Stimulated activated CD8-positive, alpha-beta memory T cell treated with anti-CD3 and anti-CD28 coated beads, Interleukin-12 subunit alpha, Interleukin-12 subunit beta, amount 100 ng/mL, for 24 hours (primary cell): ENCODE measurements around the gene AP3S2.
"Not testable (repeated sequence)": the region's sequence is repeated elsewhere in the genome, so short reads cannot be mapped to it uniquely, and the experiment has no call there.

ENCODE experiments used
- DNase-seq: peaks from one replicate; pipeline ENCODE4 v3.0.0-alpha.2; 2020; ENCODE audit errors: extremely low read depth

Gene AP3S2

DNA sequence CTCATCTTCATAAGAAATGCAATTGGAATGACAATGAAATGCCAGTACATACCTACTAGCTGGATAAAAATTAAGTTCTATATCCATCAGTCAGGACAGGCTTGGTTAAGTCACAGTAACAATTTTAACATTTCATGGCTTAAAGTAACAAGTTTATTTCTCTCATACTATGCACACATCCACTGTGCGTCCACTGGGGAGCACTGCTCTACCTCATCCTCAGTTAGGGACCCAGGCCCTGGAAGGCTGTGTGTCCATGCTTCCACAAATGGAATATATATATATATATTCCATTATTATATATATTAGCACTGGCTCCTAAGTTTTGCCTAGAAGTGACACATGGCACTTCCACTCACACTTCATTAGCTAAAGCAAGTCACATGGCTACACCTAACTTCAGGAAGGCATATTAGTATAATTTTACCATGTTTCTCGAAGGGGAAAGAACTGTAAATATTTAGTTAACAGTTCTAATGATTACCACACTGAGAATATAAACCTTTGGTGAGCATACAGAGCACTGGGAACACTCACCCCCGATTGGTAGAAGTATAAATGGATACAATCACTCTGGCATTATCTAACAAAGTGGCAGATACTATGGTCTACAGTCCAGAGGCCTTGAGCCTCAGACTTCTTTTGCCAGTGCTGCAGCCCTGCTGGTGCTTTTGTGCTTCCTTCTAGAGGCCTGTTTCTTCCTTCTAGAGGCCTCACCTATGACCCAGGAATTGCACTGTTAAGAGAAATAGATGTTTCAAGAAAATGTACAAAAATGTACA lies 28.6 kb downstream of the AP3S2 start:
- DNase-seq: no peak

DNA sequence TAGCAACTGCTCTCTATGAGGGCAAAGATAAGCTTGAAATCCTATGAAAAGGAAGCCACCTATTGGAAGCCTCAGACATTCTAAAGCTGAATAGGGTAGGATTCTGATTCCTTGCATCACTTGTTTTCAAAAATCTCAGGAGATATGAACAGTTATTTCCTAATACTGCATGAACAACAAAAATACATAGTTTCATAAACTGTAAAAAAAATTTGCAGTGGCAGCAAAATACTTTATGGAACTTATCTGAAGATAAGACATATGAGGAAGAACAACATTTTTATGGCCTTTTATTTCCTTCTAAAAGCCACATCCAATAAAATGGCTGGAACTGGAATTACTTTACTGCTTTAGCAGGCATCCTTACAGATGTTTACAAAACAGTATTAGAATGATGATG lies 29.9 kb downstream of the AP3S2 start:
- DNase-seq: no peak

DNA sequence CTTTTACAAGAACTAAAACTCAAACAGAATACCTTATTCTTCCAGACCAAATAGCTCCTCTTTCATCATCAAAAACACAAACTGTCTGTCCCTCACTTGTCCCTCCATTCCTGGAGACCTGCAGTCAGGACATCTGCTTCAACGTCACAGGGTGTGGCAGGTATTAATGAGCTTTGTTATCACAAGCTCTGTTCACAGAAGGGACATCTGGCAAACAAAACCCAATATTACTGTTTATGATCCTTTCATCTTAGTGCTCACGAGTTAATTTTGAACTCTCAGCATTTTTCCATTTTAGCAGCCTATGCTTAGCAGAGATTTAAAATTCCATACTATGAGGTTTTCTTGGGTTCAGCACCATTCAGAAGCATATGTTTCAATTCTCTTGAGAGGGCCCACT lies 32.9 kb downstream of the AP3S2 start:
- no peak for DNase-seq

DNA sequence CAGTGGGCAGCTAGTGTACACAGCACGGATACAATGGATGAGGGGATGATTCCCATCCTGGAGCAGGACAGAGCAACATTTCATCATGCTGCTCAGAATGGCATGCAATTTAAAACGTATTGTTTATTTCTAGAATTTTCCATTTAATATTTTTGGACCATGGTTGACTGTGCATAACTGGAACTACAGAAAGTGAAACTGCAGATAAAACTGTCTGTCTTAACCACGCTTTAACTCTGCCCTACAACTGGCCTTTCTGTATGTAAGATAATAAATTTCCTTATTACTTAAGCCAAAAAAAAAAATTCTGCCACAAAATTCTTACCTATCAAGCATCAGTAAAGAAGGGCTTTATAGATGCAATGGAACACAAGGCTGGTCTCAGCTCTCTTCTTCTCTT lies 33.4 kb downstream of the AP3S2 start:
- DNase-seq: no peak

DNA sequence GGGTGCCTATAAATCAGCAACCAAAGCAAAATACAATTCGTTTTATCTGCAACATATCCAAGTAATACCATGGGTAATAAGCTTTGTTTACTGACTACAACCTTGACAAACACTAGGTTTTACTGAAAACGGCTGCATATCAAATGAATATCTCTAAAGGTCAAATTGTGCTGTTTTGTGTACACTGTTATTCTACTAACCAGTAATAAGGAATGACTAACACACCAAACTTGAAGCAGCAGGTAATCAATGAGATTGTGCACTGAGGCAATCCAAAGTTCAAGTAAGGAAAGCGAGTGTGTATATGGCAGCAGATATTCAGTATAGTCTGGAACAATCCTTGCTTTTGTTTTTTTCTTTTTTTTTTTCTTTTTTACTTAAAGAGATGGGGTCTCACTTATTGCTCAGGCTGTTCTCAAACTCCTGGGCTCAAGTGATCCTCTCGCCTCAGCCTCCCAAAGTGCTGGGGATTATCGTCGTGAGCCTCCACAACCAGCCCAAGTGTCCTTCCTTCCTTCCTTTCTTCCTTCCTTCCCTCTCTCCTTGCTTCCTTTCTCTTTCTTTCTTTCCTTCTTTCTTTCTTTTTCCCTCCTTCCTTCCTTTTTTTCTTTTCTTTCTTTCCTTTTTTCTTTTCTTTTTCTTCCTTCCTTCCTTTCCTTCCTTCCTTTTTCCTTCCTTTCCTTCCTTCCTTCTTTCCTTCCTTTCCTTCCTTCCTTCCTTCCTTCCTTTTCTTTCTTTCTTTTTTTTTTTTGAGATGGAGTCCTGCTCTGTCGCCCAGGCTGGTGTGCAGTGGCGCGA lies 34.9 kb downstream of the AP3S2 start:
- no peak for DNase-seq

DNA sequence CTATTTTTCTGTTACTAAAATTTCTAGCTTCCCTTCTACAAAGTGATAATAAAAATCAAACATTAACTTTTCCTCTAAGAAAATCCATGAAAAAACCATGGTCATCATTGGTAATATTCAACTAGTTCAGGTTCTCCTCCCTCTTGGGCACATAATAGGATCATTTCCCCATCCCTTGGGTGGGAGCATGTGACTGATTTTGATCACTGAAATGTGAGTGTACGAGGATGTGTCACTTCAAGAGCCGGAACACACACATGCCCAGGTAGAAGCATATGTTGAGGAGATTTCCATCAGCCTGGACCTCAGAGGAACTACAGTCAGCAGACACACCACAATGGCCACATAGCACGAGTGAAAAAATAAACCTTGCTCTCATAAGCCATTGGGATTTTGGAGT lies 36.1 kb downstream of the AP3S2 start:
- no peak for DNase-seq

DNA sequence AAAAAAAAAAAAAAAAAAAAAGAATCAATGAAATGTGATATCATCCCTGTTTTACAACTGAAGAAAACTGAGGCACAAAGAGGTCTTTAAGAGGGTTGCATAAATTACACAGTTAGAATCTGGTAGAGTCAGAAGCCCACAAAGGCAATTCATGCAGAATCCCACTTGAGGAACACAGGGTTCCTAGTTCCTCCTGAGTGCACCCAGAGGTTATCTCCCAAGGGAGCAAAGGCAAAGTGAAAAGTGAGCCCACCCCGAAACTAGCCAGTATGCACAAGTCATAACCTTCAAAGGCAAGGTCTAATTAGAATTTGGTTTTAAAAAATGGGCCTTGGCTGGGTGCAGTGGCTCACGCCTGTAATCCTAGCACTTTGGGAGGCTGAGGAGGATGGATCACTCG lies 37.8 kb downstream of the AP3S2 start:
- no peak for DNase-seq

DNA sequence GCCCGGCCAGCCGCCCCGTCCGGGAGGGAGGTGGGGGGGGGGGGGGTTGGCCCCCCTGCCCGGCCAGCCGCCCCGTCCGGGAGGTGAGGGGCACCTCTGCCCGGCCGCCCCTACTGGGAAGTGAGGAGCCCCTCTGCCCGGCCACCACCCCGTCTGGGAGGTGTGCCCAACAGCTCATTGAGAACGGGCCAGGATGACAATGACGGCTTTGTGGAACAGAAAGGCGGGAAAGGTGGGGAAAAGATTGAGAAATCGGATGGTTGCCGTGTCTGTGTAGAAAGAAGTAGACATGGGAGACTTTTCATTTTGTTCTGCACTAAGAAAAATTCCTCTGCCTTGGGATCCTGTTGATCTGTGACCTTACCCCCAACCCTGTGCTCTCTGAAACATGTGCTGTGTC lies 38.9 kb downstream of the AP3S2 start:
- DNase-seq: not testable (repeated sequence)

DNA sequence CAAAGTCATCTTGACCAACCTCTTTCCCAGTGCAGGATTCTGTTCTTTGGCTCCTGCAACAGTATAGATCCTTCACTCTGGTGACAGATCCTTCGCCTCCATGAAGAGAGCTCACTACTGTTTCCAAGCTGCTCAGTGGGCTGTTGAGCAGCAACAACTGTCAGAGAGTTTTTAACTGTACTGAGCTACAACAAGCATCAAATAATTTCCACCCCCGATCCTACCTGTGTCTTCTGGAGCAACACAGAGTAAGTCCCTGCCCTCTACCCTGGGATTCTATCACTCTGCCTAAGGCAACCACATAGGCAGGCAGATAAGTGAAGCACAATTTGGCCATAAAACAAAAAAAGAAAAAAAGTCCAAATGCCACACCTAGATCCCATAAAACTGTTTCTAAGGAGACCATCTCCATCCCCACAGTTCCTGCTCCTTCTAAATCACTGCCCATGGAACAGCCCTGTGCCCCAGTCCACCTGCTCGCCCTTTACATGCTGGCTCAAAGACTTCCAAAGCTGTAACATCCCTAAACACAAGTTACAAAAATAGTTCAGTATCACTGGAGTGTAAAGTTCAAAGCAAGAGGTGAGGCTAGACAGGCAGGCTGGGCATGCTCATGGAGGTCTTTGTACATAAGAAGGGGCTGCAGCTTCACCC lies 41.3 kb downstream of the AP3S2 start:
- no peak for DNase-seq

DNA sequence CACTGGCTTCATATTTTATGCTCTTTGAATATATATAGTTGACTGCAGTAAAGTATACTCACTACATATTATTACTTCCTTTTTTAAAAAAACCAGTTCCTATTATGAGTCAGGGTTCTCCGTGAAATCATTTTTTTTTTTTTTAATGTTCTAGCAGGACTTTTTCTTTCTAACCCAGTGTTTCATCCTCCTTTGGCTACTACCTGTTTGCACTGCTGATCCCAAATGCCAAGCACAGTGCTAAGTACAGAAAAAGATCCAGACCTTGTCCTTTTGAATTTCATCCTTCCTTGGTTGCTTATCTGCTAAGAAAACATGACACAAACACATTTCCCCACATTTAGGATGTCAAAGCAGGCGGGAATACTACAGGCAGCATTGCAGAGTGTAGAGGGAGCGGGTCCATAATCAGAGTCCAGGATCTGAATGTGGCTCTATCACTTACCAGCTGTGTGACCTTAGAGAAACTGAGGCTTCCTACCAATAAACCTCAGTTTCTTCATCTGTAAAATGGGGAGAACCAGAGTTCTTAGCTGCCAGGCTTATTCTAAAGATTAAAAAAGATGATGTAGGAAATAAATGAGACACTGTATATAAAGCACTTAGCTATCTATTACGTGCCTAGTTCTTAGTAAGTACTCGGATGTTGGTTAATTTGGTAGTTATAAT lies 42.0 kb downstream of the AP3S2 start:
- no peak for DNase-seq

DNA sequence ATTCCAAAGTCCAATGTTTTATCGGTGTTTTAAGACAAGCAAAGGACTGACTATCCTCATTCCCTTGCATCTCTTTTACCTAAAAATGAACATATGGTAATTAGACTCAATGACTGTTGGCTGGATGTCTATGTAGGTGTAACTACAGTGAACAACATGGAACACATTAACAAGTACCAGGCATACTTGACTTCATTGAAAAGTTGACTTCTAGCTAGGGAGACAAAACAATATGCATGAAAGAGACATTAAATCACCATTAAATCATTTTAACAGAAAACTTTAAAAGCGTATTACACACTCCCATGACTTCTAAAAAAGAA lies 44.9 kb downstream of the AP3S2 start:
- DNase-seq: no peak

DNA sequence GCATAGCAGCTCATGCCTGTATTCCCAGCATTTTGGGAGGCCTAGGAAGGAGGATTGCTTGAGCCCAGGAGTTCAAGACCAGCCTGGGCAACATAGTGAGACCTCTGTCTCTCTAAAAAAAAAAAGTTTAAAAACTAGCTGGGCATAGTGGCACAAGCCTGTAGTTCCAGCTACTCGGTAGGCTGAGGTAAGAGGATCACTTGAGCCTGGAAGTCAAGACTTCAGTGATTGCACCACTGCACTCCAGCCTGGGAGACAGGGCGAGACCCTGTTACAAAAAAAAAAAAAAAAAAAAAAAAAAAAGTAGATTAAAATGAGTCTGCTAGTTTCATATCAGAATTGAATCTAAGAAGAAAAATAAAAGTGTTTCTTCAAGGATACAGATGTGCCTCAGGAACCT lies 46.7 kb downstream of the AP3S2 start:
- DNase-seq: no peak

DNA sequence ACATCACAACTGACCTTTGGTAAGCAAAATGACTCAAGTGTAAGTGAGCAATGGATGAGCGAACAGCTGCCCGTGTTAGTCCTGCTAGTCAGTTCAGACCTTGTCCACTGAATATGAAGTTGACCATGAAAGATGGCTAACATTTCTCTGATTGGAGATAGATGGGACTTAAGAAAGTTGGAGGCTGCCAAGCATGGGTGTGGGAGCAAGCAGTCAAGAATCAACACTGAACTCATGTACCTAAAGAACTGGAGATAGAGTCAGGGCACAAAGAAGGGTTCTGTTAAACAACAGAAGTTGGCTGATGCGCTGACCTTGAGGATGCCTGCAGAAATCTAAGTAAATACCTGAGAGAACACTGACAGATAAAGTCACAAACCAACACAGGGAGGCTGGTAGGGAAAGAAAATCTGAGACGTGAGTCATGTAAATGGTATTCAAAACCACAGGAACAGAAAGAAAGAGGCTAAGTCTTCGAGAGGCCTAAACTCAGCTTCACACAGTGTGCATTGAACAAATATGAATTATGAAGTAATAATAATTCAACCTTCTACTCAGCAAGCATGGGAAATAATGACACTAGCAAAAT lies 48.4 kb downstream of the AP3S2 start:
- no peak for DNase-seq

DNA sequence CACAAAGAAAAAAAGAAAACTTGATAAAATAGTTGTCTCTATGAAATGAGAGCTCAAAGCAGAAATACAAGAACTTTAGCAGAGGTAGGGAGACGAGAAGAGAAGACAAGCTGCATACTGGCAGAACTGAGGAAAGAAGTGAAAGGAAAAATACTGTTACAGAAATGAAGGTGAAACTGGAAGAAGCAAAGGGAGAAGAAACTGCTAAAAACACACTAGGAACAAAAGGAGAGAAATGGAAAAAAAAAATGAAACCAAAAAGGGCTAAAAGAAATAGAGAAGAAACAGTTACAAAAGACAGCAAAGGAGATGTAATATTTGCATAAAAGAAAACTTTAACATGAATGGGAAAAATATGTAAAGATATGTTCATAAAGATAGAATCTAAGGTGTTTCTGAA lies 51.8 kb downstream of the AP3S2 start:
- DNase-seq: no peak

DNA sequence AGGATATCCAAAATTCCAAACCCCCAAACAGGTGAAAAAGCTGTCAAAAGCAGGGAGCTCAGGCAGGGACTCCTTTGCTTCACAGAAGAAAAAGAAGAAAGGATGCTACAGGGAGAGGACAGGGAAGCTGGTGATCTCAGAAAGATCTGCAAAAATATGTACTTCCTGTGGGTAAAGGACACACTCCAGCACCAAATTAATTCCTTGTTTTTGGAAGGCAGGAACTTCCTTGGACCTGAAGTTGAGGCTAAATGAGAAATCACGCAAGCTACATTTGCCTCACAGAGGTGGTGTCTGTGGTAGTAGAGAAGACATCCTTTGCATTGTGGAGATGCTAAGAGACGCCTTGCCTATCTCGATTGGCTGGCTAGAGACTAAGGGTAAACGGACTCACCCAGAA lies 52.5 kb downstream of the AP3S2 start:
- no peak for DNase-seq

DNA sequence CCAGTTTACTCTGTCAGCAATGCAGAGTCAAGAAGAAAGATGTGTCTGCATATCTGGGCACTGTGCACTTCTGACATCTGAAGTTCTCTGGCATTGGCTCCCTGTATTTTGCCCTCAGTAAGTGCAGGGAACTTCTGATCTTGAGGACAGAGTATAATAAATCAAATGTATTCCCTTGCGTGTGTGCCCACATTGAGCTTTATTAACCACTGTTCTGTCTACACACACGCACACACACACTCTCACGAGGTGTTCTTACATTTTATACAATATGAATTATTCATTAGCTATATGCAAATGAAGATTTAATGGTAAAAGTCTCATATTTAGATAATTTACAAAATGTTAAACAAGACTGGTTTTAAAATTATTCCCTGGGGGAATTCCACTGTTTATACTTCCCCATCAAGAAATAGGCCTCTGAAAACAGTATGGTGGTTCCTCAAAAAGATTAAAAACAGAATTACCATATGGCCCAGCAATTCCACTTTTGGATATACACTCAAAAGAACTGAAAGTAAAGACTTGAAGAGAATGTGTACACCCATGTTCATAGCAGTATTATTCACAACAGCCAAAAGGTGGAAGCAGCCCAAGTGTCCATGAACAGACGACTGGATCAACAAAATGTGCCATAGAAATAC lies 54.5 kb downstream of the AP3S2 start:
- DNase-seq: no peak

DNA sequence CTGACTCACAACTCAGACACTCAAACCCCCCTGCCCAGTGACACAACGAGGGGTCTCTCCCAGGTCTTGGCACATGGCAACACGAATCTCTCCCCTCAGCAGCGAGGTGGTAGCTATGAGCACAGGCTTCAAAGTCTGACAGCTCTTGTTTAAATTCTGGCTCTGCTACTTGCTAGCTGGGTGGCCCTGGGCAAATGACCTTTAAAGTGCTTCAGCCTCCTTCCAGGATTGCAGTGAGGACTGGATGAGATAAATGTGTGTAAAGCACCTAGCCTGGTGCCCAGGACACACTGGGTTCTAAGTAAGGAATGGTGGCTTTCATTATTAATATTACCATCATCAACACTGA lies 56.0 kb downstream of the AP3S2 start:
- DNase-seq: no peak

DNA sequence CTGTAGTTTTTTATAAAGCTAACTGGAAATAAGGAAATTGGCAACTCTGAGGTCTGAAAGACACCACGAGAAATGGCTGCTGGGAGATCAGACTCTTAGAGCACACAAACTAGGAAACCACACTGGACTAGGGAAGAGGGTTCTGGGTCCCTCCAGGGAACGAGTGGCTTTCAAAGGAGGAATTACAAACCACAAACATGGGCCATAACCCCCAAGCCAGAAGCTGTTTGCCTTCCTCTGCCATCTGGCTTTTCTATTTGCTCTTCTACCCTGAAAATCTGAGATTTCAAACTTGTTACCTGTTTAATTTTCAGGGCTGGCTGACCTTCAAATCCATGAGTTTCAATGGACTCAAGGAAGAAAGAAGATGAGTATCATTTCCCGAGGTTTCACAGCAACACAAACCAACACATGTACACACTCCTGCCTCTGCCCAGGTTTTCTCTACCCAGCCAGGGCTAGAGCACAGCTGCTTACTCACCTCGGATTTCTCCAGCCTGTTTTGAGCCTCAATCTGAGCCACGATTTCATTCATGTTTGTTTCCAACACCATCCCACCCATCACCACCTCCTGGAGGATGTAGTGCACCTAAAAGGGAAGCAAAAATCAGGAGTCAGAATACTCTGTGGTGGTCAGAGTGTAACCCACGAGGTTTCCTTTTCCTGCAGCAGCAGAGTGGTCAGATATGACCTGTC lies 56.5 kb downstream of the AP3S2 start:
- no peak for DNase-seq

DNA sequence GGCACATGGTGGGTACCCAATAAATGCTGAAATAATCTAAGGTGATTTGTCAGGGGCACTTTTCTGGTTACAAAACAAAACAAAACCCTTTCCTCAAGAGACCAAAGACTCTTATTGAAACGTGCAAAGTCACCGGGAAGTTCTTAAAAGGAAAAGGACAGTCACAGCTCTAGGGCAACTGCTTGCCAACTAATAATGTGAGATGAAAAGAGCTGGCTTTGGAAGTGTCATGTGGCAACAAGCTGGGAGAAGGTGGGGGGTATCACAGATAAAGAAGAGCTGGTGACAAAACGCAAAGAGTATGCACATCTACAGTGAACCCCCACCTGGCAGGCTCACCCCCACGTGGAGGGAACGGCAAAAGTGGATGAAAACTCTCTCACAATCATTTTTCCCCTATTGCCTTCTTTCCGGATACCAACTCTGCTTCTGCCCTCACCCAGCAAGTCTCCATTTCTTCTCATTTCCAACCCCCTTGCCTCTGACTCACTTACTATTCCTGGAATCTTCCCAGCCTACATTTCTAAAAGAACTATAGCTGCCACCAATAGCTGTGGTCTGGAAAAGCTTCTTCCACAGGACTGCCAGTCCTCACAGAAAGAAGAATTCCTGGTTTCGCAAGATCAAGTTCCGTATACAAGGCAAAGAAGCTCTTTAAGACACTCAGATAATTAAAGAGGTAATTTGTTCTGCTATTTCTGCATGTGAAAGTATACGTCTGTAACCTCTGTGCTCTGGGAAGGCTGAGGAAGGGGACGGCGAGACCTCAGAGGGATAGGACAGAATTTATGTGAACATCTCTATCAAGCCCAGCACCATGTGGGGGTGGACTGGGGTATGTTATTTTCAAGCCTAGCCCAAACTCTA lies 57.3 kb downstream of the AP3S2 start:
- no peak for DNase-seq

DNA sequence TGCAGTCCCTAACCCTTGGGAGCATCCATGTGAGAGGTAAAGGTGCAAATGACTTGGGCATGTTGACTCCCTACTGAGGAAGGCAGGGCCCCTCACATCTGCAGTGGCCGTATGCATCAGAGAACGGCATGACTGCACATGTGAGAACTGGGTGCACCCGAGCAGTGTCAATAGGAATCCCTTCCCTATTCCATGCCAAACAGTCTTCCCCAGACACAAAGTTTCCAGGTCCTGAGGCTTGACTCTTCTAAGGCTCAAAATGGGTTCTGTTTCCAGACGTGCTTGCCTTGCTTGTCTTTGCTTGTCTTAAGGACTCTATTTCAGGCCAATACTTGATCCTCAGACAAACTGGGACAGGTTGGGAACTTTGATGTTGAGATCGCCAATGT lies 58.6 kb downstream of the AP3S2 start:
- DNase-seq: no peak
